WI38 (cell line): ENCODE results near the gene RABGEF1.
"Not testable (repeated sequence)": the region's sequence is repeated elsewhere in the genome, so short reads cannot be mapped to it uniquely, and the experiment has no call there.

ENCODE experiments used
- H3K4me3 ChIP-seq: 2 replicates; pipeline ENCODE4 v1.5.1; 2011; ENCODE audit warnings: low read depth, mild to moderate bottlenecking, control low read depth, low read length
- CTCF ChIP-seq: IDR thresholded peaks from 2 replicates; pipeline ENCODE4 v1.5.1; 2012; ENCODE audit warnings: low read depth, mild to moderate bottlenecking, control low read depth, low read length

RABGEF1 gene

GRCh38 chr7:66769833-66770512 is 29.4 kb downstream of the RABGEF1 start:
- no peak for TF ChIP-seq CTCF

GRCh38 chr7:66771795-66772194 is 31.3 kb downstream of the RABGEF1 start:
- TF ChIP-seq CTCF: no peak
- H3K4me3 ChIP-seq: no peak overlapping the region

More at GRCh38 chr7:66769833-66770512, 29.4 kb downstream of the RABGEF1 start:
- H3K4me3 ChIP-seq: no peak overlapping the region

GRCh38 chr7:66773744-66774143 is 33.2 kb downstream of the RABGEF1 start:
- not testable (repeated sequence) for H3K4me3 ChIP-seq

- H3K4me3 ChIP-seq: not testable (repeated sequence)
These were observed 35.9 kb downstream of the RABGEF1 start for GRCh38 chr7:66776383-66776782.

GRCh38 chr7:66776800-66777442 is 36.4 kb downstream of the RABGEF1 start:
- TF ChIP-seq CTCF: no peak
- no peak overlapping the region for H3K4me3 ChIP-seq

- no peak for TF ChIP-seq CTCF
- no peak overlapping the region for H3K4me3 ChIP-seq
These were observed 37.7 kb downstream of the RABGEF1 start for GRCh38 chr7:66778201-66778600.

- H3K4me3 ChIP-seq: no peak overlapping the region
These were observed 39.3 kb downstream of the RABGEF1 start for GRCh38 chr7:66779669-66780409.

More at GRCh38 chr7:66779669-66780409, 39.3 kb downstream of the RABGEF1 start:
- TF ChIP-seq CTCF: no peak
